Progenitor cell of endocrine pancreas (in vitro differentiated cells): Measurements from ENCODE around the gene ZNF544. TPM values are rescaled to one million over a fixed set of nuclear protein-coding genes. Genes with fewer than 3 reads are reported as not detected.

ENCODE experiments used
- DNase-seq: peaks from one replicate; pipeline ENCODE4 v3.0.0; 2021; ENCODE audit warnings: low spot score; ENCODE audit not compliant: unreplicated experiment
- H3K27ac Mint-ChIP-seq: 2 replicates; pipeline ENCODE4 v1.8.0; 2021; ENCODE audit warnings: mild to moderate bottlenecking, moderate library complexity, mixed read lengths
- H3K27me3 Mint-ChIP-seq: 2 replicates; pipeline ENCODE4 v1.8.0; 2021; ENCODE audit warnings: mixed read lengths
- H3K36me3 Mint-ChIP-seq: 2 replicates; pipeline ENCODE4 v1.8.0; 2022; ENCODE audit warnings: mixed read lengths; ENCODE audit not compliant: insufficient read depth
- H3K4me1 Mint-ChIP-seq: 2 replicates; pipeline ENCODE4 v1.8.0; 2021; ENCODE audit warnings: low read depth, mixed read lengths
- H3K4me3 Mint-ChIP-seq: 2 replicates; pipeline ENCODE4 v1.8.0; 2021; ENCODE audit warnings: low read depth, mild to moderate bottlenecking, moderate library complexity, mixed read lengths
- H3K9me3 Mint-ChIP-seq: 2 replicates; pipeline ENCODE4 v1.8.0; 2021; ENCODE audit warnings: low read depth, mixed read lengths
- total RNA-seq: library from RNA; stranded (reverse); gene quantifications from 2 replicates; pipeline ENCODE4 v1.2.1, GENCODE V29; 2021
- TF ChIP-seq, protein P1 (sequence below): fragments of 200-600 bp; sonication (generic); IDR thresholded peaks from one replicate; pipeline ENCODE4 v1.5.0; 2021; ENCODE audit warnings: antibody characterized with exemption, mild to moderate bottlenecking; ENCODE audit not compliant: unreplicated experiment

ZNF544 gene
- total RNA-seq, 1 donor from 2014 or later = 61.0 TPM

DNA sequence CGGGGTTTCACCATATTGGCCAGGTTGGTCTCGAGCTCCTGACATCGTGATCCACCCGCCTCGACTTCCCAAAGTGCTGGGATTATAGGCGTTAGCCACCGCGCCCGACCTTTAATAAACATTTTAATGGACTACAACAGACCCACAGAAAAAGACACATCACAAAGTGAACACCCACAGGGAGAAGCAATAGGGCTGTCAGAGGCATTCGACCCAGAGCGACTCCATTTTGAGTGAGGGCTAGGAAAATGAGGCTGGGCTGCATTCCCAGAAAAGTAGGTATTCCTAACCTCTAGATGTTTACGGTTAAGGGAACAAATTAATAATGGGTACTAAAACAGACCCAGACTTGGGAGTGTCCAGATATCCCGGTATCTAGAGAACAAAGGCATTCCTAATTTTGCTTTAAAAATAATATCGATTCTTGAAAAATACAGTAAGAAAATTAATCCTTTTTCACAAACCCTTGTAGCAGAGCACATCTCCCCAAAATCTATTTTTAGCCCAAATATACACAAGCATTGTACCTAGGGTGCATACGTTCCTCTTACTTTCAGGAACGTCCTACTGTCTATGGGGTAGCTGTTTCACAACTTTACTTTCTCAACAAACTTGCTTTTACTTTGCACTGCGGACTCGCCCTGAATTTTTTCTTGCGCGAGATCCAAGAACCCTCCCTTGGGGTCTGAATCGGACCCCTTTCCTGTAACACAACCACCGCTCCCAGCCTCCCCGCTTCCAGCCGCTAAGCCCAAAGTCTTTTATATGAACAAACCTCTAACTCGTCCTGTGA is 49.2 kb downstream of the ZNF544 start:
- peaks cover 30% of the 10 kb centered on the region for H3K36me3 Mint-ChIP-seq
- H3K4me1 Mint-ChIP-seq = peaks cover 25% of the 10 kb centered on the region
- DNase-seq = no peak
- TF ChIP-seq, protein P1, sequence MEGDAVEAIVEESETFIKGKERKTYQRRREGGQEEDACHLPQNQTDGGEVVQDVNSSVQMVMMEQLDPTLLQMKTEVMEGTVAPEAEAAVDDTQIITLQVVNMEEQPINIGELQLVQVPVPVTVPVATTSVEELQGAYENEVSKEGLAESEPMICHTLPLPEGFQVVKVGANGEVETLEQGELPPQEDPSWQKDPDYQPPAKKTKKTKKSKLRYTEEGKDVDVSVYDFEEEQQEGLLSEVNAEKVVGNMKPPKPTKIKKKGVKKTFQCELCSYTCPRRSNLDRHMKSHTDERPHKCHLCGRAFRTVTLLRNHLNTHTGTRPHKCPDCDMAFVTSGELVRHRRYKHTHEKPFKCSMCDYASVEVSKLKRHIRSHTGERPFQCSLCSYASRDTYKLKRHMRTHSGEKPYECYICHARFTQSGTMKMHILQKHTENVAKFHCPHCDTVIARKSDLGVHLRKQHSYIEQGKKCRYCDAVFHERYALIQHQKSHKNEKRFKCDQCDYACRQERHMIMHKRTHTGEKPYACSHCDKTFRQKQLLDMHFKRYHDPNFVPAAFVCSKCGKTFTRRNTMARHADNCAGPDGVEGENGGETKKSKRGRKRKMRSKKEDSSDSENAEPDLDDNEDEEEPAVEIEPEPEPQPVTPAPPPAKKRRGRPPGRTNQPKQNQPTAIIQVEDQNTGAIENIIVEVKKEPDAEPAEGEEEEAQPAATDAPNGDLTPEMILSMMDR = no peak
- H3K27ac Mint-ChIP-seq = peak overlapping the region; percentile 97
- H3K9me3 Mint-ChIP-seq = peaks cover 4% of the 10 kb centered on the region
- H3K27me3 Mint-ChIP-seq = no peaks in the 10 kb centered on the region
- peak overlapping the region; percentile 97 for H3K4me3 Mint-ChIP-seq

- Mint-ChIP-seq H3K36me3 (peaks cover 30% of the 10 kb centered on the region), H3K9me3 (peaks cover 4% of the 10 kb centered on the region), H3K4me1 (peaks cover 25% of the 10 kb centered on the region), H3K27ac (peak within 1 kb of the TSS; percentile 97), H3K27me3 (no peaks in the 10 kb centered on the region), H3K4me3 (peak within 1 kb of the TSS; percentile 97)
- peak; percentile 98 for DNase-seq
- TF ChIP-seq, protein P1 = no peak
Measured at GRCh38 chr19:58278541-58279041, 49.9 kb downstream of the ZNF544 start, which contains the start of gene ZNF8. Gene ZNF8 (plus strand): TSS chr19:58278955. CDS start chr19:58279082, 127 bp downstream.

DNA sequence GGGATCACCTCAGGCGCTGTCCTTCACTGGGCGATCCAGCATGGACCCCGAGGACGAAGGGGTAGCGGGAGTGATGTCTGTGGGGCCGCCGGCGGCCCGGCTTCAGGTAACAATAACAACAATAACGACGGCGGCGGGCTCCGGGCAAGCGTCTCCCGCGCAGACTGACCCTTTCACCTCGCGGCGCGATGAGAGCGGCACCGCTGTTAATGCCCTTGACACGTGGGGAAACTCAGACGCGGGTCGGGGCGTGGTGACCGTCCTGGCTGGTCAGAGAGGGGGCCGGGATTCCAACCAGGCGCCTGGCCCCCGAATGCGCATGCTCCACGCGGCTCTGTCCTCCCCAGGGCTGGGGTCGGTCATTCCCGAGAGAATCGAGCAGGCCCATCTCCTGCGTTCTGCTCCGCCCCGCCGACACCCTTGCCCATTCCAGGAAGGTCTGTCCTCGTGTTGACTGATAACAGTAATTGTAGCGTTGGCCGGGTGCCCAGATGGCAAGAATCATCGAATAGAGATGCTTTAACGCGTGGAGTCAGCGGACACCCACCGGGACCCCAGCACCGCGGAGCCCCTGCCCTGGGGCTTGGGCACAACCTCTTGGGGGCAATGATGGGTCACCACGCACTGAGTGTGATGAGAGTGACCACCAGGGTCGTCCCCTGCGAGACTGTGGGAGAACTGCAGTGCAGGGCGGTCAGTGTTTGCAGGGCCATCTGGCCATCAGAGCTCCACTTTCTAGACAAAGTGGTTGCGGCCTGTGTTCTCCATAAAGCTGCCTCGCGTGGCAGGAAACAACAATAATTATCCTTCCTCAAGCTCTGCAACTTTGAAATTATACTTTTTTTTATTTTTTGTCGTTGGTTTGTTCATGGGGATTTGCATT is 50.6 kb downstream of the ZNF544 start:
- H3K27me3 Mint-ChIP-seq = no peaks in the 10 kb centered on the region
- H3K4me3 Mint-ChIP-seq = peak overlapping the region; percentile 97
- TF ChIP-seq, protein P1 = peak; percentile 18
- DNase-seq = peak; percentile 58
- peaks cover 1% of the 10 kb centered on the region for H3K9me3 Mint-ChIP-seq
- H3K27ac Mint-ChIP-seq = peak overlapping the region; percentile 97
- H3K36me3 Mint-ChIP-seq = peaks cover 27% of the 10 kb centered on the region
- H3K4me1 Mint-ChIP-seq = peaks cover 25% of the 10 kb centered on the region

- no peaks in the 10 kb centered on the region for H3K9me3 Mint-ChIP-seq
- no peaks in the 10 kb centered on the region for H3K27me3 Mint-ChIP-seq
- H3K4me1 Mint-ChIP-seq = peaks cover 25% of the 10 kb centered on the region
- peak overlapping the region; percentile 97 for H3K27ac Mint-ChIP-seq
- TF ChIP-seq, protein P1 = no peak
- H3K4me3 Mint-ChIP-seq = peak overlapping the region; percentile 97
- peaks cover 21% of the 10 kb centered on the region for H3K36me3 Mint-ChIP-seq
- no peak for DNase-seq
Measured at GRCh38 chr19:58279925-58280316, 51.2 kb downstream of the ZNF544 start.

DNA sequence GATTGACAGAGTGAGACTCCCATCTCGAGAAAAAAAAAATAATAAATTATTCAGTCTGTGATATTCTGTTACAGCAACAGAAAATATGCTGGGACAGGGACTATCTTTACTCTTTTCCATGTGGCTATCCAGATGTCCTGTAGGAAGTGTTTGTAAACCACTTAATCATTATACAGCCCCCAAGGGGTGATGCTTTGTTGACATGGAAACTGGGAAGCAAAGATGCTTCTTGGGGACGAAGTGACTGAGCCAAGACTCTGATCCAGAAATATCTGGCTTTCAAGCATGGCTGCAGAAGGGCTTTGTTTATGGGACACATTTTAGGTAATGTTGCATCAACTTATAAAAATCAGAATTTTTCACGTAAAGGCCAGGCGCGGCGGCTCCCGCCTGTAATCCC is 55.5 kb downstream of the ZNF544 start:
- Mint-ChIP-seq H3K27ac (no peak overlapping the region), H3K36me3 (peaks cover 25% of the 10 kb centered on the region), H3K4me1 (peaks cover 21% of the 10 kb centered on the region), H3K4me3 (no peak overlapping the region), H3K27me3 (no peaks in the 10 kb centered on the region), H3K9me3 (no peaks in the 10 kb centered on the region)
- DNase-seq = no peak
- TF ChIP-seq, protein P1 = no peak
